Measurements from ENCODE around the gene FARS2. TPM values are rescaled to one million over a fixed set of nuclear protein-coding genes. Genes with fewer than 3 reads are reported as not detected.

Gene FARS2
- total and polyA plus RNA-seq, 2 of the 13 experiments (the other 11 are each of a cell fraction or from before 2014, with no cell fraction given): 15.4 to 26.0 TPM

DNA sequence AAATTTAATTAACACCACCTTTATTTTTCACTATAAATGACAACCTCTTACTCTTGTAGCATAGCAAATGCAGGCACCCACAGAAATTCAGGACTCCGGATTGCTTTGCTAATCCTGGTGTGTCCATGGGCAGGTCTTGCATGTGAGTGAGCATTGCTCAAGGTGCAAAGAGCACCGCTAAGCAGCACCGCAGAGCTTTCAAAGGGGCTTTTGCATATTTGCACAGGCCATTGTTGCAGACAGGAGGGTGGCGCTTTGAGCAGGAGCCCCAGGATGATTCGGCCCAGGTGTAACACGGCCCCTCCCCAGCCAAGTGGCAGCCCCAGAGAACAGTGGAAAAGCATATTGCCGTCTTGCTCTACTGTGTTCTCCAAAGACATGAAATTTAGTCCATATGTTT lies 452.2 kb downstream of the FARS2 start (continued):
- TF ChIP-seq, protein P1, sequence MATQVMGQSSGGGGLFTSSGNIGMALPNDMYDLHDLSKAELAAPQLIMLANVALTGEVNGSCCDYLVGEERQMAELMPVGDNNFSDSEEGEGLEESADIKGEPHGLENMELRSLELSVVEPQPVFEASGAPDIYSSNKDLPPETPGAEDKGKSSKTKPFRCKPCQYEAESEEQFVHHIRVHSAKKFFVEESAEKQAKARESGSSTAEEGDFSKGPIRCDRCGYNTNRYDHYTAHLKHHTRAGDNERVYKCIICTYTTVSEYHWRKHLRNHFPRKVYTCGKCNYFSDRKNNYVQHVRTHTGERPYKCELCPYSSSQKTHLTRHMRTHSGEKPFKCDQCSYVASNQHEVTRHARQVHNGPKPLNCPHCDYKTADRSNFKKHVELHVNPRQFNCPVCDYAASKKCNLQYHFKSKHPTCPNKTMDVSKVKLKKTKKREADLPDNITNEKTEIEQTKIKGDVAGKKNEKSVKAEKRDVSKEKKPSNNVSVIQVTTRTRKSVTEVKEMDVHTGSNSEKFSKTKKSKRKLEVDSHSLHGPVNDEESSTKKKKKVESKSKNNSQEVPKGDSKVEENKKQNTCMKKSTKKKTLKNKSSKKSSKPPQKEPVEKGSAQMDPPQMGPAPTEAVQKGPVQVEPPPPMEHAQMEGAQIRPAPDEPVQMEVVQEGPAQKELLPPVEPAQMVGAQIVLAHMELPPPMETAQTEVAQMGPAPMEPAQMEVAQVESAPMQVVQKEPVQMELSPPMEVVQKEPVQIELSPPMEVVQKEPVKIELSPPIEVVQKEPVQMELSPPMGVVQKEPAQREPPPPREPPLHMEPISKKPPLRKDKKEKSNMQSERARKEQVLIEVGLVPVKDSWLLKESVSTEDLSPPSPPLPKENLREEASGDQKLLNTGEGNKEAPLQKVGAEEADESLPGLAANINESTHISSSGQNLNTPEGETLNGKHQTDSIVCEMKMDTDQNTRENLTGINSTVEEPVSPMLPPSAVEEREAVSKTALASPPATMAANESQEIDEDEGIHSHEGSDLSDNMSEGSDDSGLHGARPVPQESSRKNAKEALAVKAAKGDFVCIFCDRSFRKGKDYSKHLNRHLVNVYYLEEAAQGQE (IDR thresholded peaks at IDR 0.05; ENCODE audit: borderline replicate concordance in 1 of 2, low read depth in 1 of 2, low read length in 2 of 2): no peak
- TF ChIP-seq ZNF124 (CRISPR knock-in tag; IDR thresholded peaks at IDR 0.05) (0 out of 2 replicates have a peak, but pooled peaks have one; percentile 66), SNRNP70 (IDR thresholded peaks at IDR 0.05; ENCODE audit: low read depth, low read length) (no peak), DMAP1 (CRISPR knock-in tag; IDR thresholded peaks at IDR 0.05) (0 out of 2 replicates have a peak, but pooled peaks have one; percentile 23), XBP1 (CRISPR knock-in tag; IDR thresholded peaks at IDR 0.05) (no peak), SOX6 (IDR thresholded peaks at IDR 0.05) (no peak), SOX6 (CRISPR knock-in tag; IDR thresholded peaks at IDR 0.05) (peak; percentile 99), SALL1 (CRISPR knock-in tag; IDR thresholded peaks at IDR 0.05) (peak; percentile 96)
- TF ChIP-seq, protein P2, sequence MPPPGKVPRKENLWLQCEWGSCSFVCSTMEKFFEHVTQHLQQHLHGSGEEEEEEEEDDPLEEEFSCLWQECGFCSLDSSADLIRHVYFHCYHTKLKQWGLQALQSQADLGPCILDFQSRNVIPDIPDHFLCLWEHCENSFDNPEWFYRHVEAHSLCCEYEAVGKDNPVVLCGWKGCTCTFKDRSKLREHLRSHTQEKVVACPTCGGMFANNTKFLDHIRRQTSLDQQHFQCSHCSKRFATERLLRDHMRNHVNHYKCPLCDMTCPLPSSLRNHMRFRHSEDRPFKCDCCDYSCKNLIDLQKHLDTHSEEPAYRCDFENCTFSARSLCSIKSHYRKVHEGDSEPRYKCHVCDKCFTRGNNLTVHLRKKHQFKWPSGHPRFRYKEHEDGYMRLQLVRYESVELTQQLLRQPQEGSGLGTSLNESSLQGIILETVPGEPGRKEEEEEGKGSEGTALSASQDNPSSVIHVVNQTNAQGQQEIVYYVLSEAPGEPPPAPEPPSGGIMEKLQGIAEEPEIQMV (CRISPR knock-in tag; IDR thresholded peaks at IDR 0.05; ENCODE audit: low read depth): no peak
- TF ChIP-seq, protein P3, sequence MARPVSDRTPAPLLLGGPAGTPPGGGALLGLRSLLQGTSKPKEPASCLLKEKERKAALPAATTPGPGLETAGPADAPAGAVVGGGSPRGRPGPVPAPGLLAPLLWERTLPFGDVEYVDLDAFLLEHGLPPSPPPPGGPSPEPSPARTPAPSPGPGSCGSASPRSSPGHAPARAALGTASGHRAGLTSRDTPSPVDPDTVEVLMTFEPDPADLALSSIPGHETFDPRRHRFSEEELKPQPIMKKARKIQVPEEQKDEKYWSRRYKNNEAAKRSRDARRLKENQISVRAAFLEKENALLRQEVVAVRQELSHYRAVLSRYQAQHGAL (CRISPR knock-in tag; IDR thresholded peaks at IDR 0.05; ENCODE audit: not compliant biosample characterization): no peak
- TF ChIP-seq, protein P4, sequence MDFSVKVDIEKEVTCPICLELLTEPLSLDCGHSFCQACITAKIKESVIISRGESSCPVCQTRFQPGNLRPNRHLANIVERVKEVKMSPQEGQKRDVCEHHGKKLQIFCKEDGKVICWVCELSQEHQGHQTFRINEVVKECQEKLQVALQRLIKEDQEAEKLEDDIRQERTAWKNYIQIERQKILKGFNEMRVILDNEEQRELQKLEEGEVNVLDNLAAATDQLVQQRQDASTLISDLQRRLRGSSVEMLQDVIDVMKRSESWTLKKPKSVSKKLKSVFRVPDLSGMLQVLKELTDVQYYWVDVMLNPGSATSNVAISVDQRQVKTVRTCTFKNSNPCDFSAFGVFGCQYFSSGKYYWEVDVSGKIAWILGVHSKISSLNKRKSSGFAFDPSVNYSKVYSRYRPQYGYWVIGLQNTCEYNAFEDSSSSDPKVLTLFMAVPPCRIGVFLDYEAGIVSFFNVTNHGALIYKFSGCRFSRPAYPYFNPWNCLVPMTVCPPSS (IDR thresholded peaks at IDR 0.05): no peak
- TF ChIP-seq, protein P5, sequence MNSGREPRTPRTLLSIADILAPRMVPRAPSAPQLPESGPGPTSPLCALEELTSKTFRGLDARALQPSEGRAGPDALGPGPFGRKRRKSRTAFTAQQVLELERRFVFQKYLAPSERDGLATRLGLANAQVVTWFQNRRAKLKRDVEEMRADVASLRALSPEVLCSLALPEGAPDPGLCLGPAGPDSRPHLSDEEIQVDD (CRISPR knock-in tag; IDR thresholded peaks at IDR 0.05; ENCODE audit: borderline replicate concordance): no peak
- TF ChIP-seq, protein P6, sequence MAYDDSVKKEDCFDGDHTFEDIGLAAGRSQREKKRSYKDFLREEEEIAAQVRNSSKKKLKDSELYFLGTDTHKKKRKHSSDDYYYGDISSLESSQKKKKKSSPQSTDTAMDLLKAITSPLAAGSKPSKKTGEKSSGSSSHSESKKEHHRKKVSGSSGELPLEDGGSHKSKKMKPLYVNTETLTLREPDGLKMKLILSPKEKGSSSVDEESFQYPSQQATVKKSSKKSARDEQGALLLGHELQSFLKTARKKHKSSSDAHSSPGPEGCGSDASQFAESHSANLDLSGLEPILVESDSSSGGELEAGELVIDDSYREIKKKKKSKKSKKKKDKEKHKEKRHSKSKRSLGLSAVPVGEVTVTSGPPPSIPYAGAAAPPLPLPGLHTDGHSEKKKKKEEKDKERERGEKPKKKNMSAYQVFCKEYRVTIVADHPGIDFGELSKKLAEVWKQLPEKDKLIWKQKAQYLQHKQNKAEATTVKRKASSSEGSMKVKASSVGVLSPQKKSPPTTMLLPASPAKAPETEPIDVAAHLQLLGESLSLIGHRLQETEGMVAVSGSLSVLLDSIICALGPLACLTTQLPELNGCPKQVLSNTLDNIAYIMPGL (CRISPR knock-in tag; IDR thresholded peaks at IDR 0.05; ENCODE audit: borderline replicate concordance in 1 of 2, low read depth in 1 of 2): peak in 1 of 2 experiments; percentile 43; a peak in 1 of 4 replicates
- TF ChIP-seq, protein P7, sequence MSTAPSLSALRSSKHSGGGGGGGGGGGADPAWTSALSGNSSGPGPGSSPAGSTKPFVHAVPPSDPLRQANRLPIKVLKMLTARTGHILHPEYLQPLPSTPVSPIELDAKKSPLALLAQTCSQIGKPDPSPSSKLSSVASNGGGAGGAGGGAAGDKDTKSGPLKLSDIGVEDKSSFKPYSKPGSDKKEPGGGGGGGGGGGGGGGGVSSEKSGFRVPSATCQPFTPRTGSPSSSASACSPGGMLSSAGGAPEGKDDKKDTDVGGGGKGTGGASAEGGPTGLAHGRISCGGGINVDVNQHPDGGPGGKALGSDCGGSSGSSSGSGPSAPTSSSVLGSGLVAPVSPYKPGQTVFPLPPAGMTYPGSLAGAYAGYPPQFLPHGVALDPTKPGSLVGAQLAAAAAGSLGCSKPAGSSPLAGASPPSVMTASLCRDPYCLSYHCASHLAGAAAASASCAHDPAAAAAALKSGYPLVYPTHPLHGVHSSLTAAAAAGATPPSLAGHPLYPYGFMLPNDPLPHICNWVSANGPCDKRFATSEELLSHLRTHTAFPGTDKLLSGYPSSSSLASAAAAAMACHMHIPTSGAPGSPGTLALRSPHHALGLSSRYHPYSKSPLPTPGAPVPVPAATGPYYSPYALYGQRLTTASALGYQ (CRISPR knock-in tag; IDR thresholded peaks at IDR 0.05): peak; percentile 90

All from HepG2 (cell line).